D721Med (cell line): ENCODE measurements around the gene B3GNT7.
"Not testable (repeated sequence)": the region's sequence is repeated elsewhere in the genome, so short reads cannot be mapped to it uniquely, and the experiment has no call there.

Experiments used
- DNase-seq: peaks from one replicate; pipeline ENCODE4 v3.0.0; 2011; ENCODE audit warnings: low spot score; ENCODE audit not compliant: insufficient read length
- FAIRE-seq: peaks from 2 replicates; lab custom pipeline; 2011; peaks lifted over from hg19 to GRCh38; lab: Jason Lieb, UNC
- CTCF ChIP-seq: IDR thresholded peaks from 2 replicates; pipeline ENCODE4 v1.5.1; 2012; ENCODE audit warnings: mild to moderate bottlenecking, control low read depth; ENCODE audit not compliant: insufficient read depth; ENCODE audit errors: missing control alignments

Gene B3GNT7

GRCh38 chr2:231425811-231426703 lies 30.5 kb downstream of the B3GNT7 start:
- no peak for DNase-seq
- no peak for TF ChIP-seq CTCF
- no peak for FAIRE-seq

DNA sequence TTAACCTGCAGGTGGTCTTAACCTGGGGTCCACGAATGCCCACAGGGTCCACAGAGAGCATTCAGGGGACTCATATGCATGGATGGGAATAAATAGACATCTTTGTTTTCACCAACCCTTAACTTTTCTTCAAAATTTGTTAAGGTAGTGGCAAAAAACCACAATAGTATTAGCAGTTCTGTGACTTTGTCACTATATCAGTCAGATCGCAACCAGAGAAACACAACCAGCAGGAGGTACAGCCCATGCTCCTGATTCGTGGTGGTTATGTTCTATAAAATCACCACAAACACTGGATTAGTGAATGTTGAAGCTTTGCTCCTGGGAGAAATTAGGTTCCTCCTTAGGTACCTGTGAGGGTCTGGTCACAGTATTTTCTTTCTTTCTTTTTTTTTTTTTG lies 31.6 kb downstream of the B3GNT7 start:
- FAIRE-seq (no peak), DNase-seq (no peak)
- no peak for TF ChIP-seq CTCF

GRCh38 chr2:231429152-231429551 lies 33.6 kb downstream of the B3GNT7 start:
- FAIRE-seq, result no peak

DNA sequence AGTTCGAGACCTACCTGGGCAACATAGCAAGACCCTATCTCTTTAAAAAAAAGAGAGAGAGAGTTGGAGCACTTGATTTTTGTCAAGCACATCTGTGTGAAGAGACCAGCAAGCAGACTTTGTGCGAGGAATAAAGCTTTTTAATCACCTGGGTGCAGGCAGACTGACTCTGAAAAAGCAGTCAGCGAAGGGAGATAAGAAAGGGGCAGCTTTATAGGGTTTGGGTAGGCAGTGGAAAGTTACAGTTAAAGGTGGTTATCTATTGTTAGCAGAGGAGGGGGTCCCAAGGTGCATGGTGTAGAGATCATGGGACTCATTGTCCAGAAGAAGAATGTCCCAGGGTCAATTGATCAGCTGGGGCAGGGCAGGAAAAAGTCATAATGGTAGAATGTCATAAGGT lies 34.4 kb downstream of the B3GNT7 start:
- DNase-seq, result no peak
- no peak for TF ChIP-seq CTCF
- no peak for FAIRE-seq

More at GRCh38 chr2:231429152-231429551, 33.6 kb downstream of the B3GNT7 start:
- no peak for TF ChIP-seq CTCF
- DNase-seq, result no peak

DNA sequence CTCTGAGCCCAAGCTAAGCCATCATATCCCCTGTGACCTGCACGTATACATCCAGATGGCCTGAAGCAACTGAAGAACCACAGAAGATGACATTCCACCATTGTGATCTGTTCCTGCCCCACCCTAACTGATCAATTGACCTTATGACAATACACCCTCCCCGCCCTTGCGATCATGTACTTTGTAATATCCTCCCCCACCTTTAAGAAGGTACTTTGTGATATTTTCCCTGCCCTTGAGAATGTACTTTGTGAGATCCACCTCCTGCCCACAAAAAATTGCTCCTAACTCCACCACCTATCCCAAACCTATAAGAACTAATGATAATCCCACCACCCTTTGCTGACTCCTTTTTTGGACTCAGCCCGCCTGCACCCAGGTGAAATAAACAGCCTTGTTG lies 34.9 kb downstream of the B3GNT7 start:
- DNase-seq, result not testable (repeated sequence)

GRCh38 chr2:231431606-231432005 lies 36.1 kb downstream of the B3GNT7 start:
- DNase-seq (no peak), FAIRE-seq (no peak)
- no peak for TF ChIP-seq CTCF

More for the DNA sequence above, 34.9 kb downstream of the B3GNT7 start:
- FAIRE-seq, result not testable (repeated sequence)

DNA sequence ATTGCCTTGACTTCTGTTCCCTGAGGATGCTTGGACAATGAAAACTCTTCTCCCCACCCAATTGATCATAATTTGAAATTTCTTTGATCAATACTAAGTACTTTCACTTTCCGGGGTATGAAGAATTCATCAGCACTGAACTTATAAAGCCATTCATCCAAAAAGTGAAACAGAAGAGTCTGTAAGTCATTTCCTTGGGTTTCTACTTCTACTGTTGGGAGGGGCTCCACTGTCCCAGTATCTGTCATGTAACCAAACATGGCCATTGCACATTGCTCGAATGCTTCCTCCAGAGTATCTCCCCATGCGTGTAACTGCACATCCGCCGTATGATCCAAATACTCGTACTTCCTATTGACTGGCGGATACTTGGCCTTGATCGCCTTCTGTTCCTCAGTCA lies 38.5 kb downstream of the B3GNT7 start:
- no peak for TF ChIP-seq CTCF
- DNase-seq (no peak), FAIRE-seq (no peak)
